Amniotic epithelial cell (primary cell): ENCODE results near the gene NR4A1.

ENCODE experiments used
- DNase-seq: peaks from one replicate; pipeline ENCODE4 v3.0.0-alpha.2; 2010; ENCODE audit warnings: low read depth

Gene NR4A1

GRCh38 chr12:52079576-52080402 is 28.5 kb downstream of the NR4A1 start, which contains the start of gene SMIM41:
Gene SMIM41, plus strand, starts transcription at chr12:52079704. Its CDS starts 76 bp downstream, at chr12:52079780.
- DNase-seq, result no peak

- no peak for DNase-seq
Observed at GRCh38 chr12:52080403-52081251, 29.4 kb downstream of the NR4A1 start.

GRCh38 chr12:52081263-52081733 is 30.1 kb downstream of the NR4A1 start:
- DNase-seq, result no peak

- peak; percentile 51 for DNase-seq
Observed at GRCh38 chr12:52082026-52082668, 30.9 kb downstream of the NR4A1 start.

- no peak for DNase-seq
Observed at GRCh38 chr12:52082669-52082987, 31.4 kb downstream of the NR4A1 start.

- peak; percentile 76 for DNase-seq
Observed at GRCh38 chr12:52082988-52083637, 31.9 kb downstream of the NR4A1 start.

GRCh38 chr12:52083638-52083996 is 32.4 kb downstream of the NR4A1 start:
- DNase-seq, result no peak

- DNase-seq, result no peak
Observed at GRCh38 chr12:52084491-52085231, 33.4 kb downstream of the NR4A1 start.

GRCh38 chr12:52085682-52086180 is 34.5 kb downstream of the NR4A1 start:
- no peak for DNase-seq

- DNase-seq, result no peak
Observed at GRCh38 chr12:52086366-52086765, 35.1 kb downstream of the NR4A1 start.

- no peak for DNase-seq
Observed at GRCh38 chr12:52086944-52087835, 35.9 kb downstream of the NR4A1 start.

- DNase-seq, result no peak
Observed at GRCh38 chr12:52087961-52088820, 36.9 kb downstream of the NR4A1 start.

- DNase-seq, result no peak
Observed at GRCh38 chr12:52089491-52089890, 38.2 kb downstream of the NR4A1 start.

- no peak for DNase-seq
Observed at GRCh38 chr12:52090291-52090690, 39.0 kb downstream of the NR4A1 start.

GRCh38 chr12:52091061-52091460 is 39.8 kb downstream of the NR4A1 start:
- DNase-seq, result no peak

GRCh38 chr12:52091869-52092268 is 40.6 kb downstream of the NR4A1 start:
- no peak for DNase-seq

- DNase-seq, result no peak
Observed at GRCh38 chr12:52093346-52093745, 42.1 kb downstream of the NR4A1 start.

GRCh38 chr12:52096332-52097044 is 45.2 kb downstream of the NR4A1 start:
- no peak for DNase-seq
